GM19395 (cell line): ENCODE results near the gene HES7.

Source experiments
- ATAC-seq: cut with Tn5 transposase; IDR thresholded peaks from one replicate; pipeline ENCODE4 v1.9.1; 2021; ENCODE audit warnings: mild to moderate bottlenecking, moderate library complexity; ENCODE audit not compliant: unreplicated experiment

The HES7 gene

GRCh38 chr17:8143581-8144400 lies 19.9 kb upstream of the HES7 start:
- ATAC-seq, result no peak

- no peak for ATAC-seq
These were observed 19.1 kb upstream of the HES7 start for GRCh38 chr17:8142887-8143580.

GRCh38 chr17:8142158-8142886 lies 18.4 kb upstream of the HES7 start:
- ATAC-seq, result no peak

- no peak for ATAC-seq
These were observed 17.8 kb upstream of the HES7 start for GRCh38 chr17:8141741-8142140.

GRCh38 chr17:8141045-8141444 lies 17.1 kb upstream of the HES7 start:
- no peak for ATAC-seq

GRCh38 chr17:8140065-8141029 lies 16.4 kb upstream of the HES7 start:
- no peak for ATAC-seq

GRCh38 chr17:8138672-8139371 lies 14.9 kb upstream of the HES7 start:
- ATAC-seq, result peak; percentile 78

- ATAC-seq, result no peak
These were observed 14.4 kb upstream of the HES7 start for GRCh38 chr17:8138374-8138671.

GRCh38 chr17:8137645-8138373 lies 13.9 kb upstream of the HES7 start:
- ATAC-seq, result no peak

GRCh38 chr17:8133941-8134340 lies 10.0 kb upstream of the HES7 start:
- ATAC-seq, result no peak

- ATAC-seq, result no peak
These were observed 9.5 kb upstream of the HES7 start for GRCh38 chr17:8133399-8133798.

- no peak for ATAC-seq
These were observed 8.0 kb upstream of the HES7 start for GRCh38 chr17:8131844-8132441.

GRCh38 chr17:8128125-8128784 lies 4.3 kb upstream of the HES7 start:
- no peak for ATAC-seq

GRCh38 chr17:8126491-8127066 lies 2.7 kb upstream of the HES7 start:
- ATAC-seq, result no peak

GRCh38 chr17:8125947-8126490 lies 2.1 kb upstream of the HES7 start:
- no peak for ATAC-seq

GRCh38 chr17:8125154-8125946 lies 1.4 kb upstream of the HES7 start:
- ATAC-seq, result no peak
